GM21723 (cell line): ENCODE results near the gene KCNA1.
"Not testable (repeated sequence)": the region's sequence is repeated elsewhere in the genome, so short reads cannot be mapped to it uniquely, and the experiment has no call there.

ENCODE experiments used
- ATAC-seq: cut with Tn5 transposase; IDR thresholded peaks from one replicate; pipeline ENCODE4 v1.9.1; 2021; ENCODE audit warnings: mild to moderate bottlenecking, moderate library complexity; ENCODE audit not compliant: unreplicated experiment

KCNA1 gene

DNA sequence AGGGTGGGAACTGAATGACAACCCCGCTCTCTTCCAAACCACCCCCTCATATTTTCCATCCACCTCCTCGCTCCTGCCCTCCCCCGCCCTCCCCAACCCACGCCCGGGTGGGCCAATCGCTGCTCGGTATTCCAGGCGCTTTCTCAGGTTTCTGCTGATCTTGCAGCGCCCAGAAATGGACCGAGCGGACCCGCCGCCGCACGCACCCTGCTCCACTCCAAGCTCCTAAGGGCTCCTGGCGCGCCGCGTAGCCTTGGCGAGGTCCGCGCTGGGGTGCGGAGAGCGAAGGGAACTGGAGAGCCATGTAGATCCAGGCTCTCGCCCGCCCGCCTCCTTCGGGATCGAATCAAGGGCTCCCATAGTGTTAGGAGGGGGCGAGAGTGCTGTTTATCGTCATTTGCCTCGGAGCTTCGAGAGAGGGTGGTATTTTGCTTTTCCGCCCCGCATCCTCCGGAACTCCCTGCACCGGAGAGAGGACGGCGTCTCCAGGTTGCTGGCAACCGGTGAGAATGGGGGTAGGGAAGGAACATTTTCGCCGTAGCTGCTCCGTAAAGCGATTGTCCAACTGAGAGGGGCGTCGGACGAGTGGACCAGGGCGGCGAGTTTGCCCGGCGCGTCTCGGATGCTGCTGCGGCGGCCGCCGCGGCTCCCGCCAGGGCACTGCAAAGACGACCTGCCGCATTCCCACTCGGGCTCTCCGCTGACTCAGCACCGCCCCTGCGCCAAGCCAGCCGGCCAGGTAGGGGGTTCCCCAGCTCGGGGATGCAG, at the start of gene KCNA1:
Gene KCNA1 (plus strand): TSS at position 172 of the 768 bp plus-strand sequence. CDS start 1,474 bp downstream, outside the sequence.
- ATAC-seq: no peak

DNA sequence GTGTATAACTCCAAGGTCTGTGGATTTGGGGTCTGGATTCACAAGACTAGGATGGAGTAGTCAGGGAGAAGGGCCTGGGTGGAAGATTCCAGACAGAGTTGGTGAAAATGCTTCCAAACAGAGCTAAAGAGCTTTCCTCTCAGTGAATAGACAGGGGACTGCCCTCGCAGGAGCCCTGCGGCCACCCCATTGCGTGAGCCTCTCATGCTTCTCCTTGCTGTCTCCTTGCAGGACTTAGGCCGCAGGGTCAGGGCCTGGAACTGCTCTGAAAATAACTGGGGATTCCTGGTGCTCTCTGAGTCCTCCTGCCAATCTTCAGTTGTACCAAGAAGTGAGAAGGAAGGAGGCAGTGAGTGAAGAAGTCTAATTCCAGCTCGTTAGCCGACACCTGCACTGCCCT, 49.0 kb upstream of the KCNA1 start:
- no peak for ATAC-seq

DNA sequence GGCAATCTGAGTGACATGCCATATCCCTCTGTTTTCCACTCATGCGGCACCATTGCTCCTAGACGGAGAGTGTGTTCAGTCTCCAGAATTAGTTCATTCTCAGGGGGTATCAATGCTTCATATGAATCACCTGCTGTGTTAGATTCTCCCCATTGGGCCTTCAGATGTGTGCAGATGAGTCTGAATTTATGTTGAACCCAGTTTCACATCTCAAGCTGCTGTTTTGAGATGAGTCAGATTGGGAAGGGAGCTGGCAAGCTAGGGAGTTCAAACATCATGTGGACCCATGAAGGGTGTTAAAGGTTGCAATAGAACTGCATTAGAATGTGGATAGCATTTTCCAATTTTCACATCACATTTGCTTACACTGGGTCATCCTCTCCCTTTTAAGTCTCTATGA, 46.9 kb upstream of the KCNA1 start:
- ATAC-seq: no peak

DNA sequence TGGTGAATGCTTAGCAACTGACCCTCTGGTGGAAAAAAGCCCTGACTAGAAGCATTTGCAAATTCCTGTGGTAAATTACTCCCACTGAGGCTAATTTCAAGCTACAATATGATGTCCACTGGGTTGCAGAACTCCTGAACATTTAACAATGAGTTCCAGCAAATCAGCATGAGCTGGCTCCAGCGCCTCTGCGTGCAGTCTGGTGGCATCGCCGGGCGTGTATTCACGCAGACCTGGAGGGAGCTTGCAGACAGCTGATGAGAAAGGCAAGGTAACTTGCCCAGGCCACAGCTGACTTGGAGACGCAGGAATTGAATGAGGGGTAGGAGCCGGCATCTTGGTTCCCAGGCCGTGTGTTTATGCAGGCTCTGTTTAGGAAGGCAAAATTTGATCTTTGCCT, 45.1 kb upstream of the KCNA1 start:
- no peak for ATAC-seq

DNA sequence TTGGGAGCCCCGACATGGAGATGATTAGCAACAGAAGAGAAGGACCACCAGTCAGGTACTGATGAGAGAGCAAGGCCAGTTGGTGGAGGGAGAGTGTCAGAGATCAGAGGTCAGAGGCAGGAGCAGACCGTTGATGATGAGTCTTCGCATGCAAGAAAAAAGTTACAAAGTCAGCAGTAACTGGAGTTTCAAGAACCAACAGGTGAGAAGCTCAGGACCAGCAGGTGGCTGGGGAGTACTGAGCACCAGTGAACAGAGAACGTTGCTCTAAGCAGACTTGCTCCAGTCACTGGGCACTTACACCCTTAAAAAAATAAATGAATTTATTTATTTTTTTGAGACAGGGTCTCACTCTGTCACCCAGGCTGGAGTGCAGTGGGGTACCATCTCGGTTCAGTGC, 44.5 kb upstream of the KCNA1 start:
- no peak for ATAC-seq

DNA sequence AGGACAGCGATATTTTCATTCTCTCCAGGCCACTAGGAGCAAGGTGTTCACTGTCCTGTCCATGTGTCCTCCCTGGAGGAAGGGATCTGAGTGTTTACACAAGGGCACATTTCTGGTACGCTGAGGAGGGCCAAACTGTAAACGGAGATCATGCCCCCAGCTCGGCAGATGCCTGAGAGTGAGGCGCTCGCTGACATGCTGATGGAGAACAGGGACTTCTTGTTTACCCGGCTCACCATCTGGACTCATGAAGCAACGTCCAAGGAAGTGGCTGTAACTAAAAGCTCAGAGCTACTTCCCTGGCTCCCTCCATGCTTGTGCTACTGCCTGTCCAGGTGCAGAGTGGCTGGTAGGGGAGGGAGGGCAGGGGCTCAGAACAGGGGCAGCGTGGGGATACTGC, 43.4 kb upstream of the KCNA1 start:
- ATAC-seq: no peak

DNA sequence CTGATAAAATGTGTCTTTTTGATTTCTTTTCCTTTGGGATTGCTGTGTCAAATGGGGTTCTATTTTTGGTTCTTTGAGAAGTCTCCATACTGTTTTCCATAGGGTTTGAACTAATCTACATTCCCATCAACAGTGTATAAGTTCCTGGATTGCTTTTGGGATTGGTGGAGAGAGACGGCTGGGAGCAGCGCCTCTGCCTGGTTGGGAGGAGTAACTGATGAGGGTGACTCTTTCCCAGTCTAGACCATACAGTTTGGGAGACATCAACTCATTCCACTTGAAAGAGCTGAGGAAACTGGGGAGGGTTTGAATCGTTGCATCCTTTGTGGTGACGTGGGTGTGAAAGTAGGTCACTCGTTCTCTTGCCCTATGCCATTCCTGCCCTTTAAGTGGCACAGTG, 42.3 kb upstream of the KCNA1 start:
- no peak for ATAC-seq

DNA sequence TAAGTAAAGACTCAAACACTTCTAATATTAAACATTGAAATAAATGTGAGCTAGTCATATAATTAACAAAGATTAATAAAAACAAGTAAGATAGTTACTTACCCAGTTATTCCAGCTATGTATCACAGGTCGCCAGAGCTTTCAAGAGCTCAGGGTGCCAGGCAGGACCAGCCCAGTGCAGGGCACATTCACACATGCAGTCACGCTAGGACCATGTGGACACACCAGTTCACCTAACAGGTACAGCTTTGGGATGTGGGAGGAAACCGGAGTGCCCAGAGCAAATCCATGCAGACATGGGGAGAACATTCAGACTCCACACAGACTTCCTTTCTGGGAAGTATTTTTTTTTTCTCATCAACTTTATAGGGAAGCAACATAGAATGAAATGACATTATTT, 39.3 kb upstream of the KCNA1 start:
- no peak for ATAC-seq

DNA sequence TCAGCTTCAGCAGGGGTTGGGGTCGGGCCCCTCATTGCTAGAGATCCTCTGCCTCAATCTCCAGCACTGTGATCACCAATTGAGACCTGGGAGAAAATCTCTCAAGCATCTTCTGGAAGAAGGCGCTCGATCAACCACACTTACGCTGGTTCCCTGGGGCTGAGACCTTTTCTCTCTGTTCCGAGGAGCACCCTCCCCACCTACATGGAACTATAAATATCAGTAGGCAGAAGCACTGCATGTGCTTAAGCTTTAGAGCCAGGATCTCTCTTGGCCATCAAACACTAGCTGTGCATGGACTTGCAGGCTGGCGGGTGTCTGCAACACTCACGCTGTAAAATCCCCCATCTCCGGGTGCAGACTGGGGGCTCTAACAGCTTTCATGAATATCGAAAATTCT, 38.2 kb upstream of the KCNA1 start:
- no peak for ATAC-seq

DNA sequence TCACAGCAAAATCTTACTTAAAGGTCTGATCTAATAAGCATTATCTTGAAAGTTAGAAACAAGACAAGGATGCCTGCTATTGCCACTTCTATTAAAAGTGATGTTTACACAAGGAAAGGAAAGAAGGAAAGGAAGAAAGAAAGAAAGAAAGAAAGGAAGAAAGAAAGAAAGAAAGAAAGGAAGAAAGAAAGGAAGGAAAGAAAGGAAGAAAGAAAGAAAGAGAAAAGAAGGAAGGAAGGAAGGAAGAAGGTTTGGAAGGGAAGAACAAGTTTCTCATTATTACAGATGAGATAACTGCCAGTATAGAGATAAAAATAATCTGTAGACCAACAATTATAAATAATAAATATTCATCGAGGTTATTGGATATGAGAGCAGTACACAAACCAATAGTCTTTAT, 35.8 kb upstream of the KCNA1 start:
- ATAC-seq: no peak

DNA sequence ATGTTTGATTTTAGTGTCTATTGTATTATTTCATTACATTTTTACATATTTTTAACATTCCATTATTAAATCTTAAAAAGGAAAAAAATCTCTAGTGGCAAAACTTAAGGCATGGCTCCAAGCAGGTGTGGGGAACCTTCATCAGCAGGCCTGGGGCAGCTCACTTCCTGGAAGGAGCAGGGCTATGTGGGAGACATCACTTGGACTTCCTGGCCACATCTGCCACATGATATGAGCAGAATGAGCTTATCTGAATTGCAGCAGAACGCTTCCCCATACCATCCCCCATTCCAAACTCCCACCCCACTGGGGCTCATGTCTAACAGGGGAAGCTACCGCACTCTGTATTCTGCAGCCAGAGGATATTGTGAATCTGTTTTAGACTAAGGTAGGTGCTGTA, 35.0 kb upstream of the KCNA1 start:
- no peak for ATAC-seq

DNA sequence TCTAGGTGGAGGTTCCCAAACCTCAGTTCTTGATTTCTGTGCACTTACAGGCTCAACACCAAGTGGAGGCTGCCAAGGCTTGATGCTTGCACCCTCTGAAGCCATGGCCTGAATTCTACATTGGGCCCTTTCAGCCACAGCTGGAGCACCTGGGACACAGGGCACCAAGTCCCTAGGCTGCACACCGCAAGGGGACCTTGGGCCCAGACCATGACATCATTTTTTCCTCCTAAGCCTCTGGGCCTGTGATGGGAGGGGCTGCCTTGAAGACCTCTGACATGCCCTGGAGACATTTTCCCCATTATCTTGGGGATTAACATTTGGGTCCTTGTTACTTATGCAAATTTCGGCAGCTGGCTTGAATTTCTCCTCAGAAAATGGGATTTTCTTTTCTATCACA, 30.2 kb upstream of the KCNA1 start:
- not testable (repeated sequence) for ATAC-seq

DNA sequence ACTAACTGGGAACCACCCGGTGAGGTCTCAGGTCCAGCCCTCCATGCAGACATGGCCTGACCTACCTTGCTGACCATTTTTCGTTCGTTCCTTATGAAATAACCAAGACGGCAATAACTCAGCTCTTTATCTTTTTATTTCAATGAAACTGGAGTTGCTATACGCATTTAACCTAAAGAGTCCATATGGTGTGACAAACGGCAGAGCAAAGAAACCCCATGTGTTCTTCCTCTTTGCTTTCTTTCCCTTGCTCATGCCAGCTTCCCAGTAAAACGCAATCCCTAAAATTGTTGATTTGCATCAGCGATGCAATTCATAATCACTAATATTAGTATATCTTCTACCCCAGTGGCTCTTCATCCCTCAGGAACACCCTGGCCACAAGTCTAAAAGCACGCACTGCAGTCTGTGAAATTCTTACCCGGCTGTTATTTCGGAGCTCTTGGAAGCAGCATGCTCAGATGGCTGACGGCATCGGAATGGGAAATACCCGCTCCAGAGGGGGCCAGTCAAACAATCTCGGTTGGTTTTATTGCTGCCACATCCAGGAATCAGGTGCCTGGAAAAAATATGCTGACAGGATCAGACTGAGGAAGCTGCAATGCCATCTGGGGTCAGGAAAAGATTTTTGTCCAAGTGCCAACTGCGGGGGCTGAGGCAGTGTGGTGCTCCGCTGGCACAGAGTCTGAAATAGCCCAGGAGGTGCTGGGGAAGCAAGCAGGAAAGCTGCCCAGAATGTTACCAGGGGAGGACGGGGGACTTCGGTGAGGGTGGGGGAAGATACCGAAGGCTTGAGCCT, 28.2 kb upstream of the KCNA1 start:
- ATAC-seq: no peak

DNA sequence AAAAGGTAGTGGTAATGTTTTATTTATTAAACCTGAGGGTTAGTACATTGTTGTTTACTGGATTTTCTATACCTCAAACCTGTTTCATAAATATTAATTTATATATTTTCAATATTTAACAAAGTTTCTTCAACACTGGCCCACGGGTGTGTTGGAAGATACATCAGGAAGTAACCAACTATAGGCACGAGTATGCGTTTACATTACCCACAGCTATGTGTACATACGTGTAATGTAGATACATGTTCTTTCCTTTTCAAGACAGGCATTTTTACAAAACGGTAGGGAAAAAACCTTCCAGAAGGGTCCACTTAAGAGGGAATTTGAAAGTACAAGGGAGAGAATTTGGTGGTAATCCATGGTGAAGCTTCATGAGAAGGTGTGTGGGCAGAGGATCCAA, 17.8 kb upstream of the KCNA1 start:
- no peak for ATAC-seq

DNA sequence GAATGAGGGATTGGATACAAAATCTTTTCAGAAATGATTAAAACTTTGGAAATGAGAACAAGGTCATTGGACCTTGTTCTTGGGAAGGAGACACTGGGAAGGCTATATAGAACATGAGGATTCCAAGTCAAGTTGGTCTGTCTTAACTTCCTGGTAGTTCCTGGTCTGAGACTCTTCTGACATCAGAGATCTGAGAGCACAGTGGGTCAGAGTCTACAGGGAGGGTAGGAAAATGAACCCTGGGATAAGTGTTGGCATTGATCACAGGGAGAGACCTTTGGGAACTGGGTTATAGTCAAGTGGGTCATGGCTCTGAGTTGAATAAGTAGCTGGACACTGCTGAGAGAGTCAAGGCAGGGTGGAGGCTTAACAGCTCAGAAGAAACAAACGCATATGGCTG, 17.3 kb upstream of the KCNA1 start:
- no peak for ATAC-seq

DNA sequence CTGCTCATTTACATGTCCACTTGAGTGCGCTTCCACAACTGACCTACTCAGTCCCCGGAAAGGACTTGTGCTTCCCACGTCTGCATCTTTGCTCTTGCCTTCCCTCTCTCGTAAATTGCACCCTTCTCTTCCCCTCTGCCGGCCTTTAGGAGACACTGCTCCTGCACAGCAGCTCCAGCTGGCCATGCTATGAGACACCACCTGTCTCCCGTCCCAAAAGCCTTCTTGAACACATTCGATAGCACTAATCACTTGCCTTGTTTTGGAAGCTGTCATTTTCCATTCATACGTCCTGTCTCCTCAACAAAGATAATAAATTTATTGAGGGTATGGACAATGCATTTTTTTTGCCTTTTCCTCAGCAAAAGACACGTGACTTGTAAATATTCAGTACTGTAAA, 15.7 kb upstream of the KCNA1 start:
- ATAC-seq: no peak

DNA sequence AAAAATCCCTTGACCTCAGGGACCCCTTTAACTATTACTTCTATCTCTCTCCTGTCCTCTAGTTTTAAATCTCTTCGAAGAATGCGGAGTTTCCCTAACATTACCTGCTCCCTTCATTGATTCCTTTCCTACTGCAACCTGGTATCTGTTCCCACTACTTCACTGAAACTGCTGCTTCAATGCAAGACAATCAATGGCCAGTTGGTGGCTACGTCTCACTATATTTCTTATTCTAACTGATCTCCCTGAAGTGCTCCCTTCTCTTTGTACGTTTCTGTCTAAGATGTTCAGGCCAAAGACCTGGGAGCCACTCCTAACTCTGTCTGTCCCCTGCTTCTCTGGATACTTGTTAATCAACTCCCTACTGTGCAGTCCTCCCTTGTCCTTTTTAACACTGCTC, 10.3 kb upstream of the KCNA1 start:
- ATAC-seq: no peak

DNA sequence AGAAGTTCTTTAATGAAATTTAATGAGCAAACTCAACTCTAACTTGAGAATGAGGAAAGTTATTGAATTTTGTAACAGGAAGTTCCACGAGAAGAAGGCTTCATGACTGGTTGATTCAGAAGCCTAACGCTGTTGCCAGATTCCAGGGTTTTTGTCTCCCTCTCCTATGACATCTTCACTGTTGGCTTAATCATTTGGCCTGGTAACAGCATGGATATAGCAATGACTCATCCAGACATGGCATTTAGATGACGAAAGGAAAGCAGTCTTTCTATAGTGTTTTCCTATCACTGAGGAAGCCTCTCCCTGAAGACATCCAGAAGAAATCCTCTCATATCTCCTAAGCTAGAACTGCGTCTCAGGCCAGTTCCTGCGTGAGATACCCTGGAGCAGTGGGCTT, 9.4 kb upstream of the KCNA1 start:
- ATAC-seq: no peak

DNA sequence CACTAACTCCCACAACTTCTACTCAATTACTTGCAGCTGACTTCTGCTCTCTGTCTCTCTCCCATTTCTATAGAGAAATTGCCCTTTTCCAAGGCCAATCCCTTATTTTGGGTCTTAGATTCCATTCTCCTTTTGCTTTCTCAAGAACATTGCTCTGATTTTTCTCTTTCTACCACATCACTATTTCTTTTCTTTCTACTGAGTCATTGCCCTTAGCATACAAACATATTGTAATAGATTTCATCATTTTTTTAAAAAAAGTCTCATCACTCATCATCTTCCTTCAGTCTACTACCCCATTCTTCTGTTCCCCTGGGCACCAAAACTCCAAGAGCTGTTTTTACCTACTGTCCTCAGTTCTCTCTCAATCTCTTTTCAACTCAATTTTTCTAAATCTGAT, 4.4 kb upstream of the KCNA1 start:
- no peak for ATAC-seq

DNA sequence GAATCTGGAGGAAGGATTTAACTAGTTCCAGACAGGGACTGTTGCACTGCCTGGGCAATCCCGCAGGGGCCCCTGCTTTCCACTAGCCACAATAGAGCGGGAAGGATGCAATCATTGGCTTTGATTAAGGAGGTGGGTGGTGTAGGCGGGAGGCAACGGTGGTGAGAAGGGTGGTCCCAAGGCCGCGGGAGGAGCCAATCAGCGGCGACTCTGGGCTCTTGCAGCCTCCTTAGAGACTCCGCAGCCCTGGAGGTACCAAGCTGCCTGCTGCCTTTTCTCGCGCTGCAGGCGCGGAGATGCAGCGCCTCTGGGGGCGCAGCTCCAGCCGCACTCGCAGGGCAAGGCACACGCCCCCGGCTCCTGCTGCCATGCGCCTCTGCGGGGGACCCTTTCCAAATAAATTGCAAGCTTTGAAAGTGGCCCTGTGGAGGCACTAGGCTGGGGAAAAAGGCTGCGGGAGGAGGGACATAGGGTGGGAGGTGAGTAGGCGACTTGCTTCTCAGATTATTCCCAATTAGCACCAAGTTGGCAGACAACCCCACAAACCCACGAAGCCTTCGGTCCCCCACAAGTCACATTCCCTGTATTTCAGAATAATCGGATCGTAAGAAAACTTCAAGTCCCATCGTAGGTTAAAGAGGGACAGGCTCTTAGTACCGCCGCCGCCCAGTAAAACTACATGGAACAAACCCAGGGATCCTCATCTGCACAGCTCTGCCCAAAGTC, 858 bp upstream of the KCNA1 start:
- ATAC-seq: no peak

DNA sequence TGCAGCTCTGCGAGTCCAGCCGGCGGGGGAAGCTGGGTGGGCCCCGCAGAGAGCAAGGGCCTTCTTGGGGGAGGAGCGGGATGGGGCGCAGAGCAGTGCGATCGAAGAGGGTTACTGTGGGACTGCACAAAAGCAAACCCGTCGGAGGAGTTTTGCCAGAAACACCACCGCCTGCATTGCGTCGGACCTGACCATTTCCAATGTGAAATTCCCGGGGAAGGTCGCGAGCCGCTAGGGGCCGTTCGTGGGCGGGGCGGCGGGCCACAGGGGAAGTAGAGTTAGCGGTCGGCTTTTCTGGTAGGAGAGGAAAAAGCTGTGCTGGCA, 333 bp upstream of the KCNA1 start:
- no peak for ATAC-seq
